IPS-20b (cell line): ENCODE data around the gene ZBED4.

ENCODE experiments used
- H3K27ac ChIP-seq: one replicate; pipeline ENCODE4 v1.5.1; 2013; ENCODE audit warnings: low read length
- H3K27me3 ChIP-seq: 2 replicates; pipeline ENCODE4 v1.6.1; 2013; ENCODE audit warnings: mild to moderate bottlenecking, low read length, inconsistent platforms; ENCODE audit not compliant: insufficient read depth
- H3K36me3 ChIP-seq: 2 replicates; pipeline ENCODE4 v1.6.1; 2013; ENCODE audit warnings: low read depth, mild to moderate bottlenecking, inconsistent platforms, low read length, moderate library complexity; ENCODE audit not compliant: insufficient read depth
- H3K4me1 ChIP-seq: 2 replicates; pipeline ENCODE4 v1.6.1; 2013; ENCODE audit warnings: mild to moderate bottlenecking, control low read depth, inconsistent platforms, low read length, moderate library complexity; ENCODE audit not compliant: insufficient read depth
- H3K4me3 ChIP-seq: 2 replicates; pipeline ENCODE4 v1.5.1; 2013; ENCODE audit warnings: mild to moderate bottlenecking, low read length, inconsistent platforms
- H3K9ac ChIP-seq: 2 replicates; pipeline ENCODE4 v1.6.1; 2013; ENCODE audit warnings: low read depth, mild to moderate bottlenecking, inconsistent platforms, low read length, moderate library complexity
- H3K9me3 ChIP-seq: 2 replicates; pipeline ENCODE4 v1.6.1; 2013; ENCODE audit warnings: mild to moderate bottlenecking, low read depth, low read length, inconsistent platforms; ENCODE audit not compliant: insufficient read depth

ZBED4 gene

GRCh38 chr22:49861642-49862495 lies 8.2 kb downstream of the ZBED4 start:
- H3K9ac ChIP-seq: no peak overlapping the region
- H3K4me3 ChIP-seq: no peak overlapping the region
- no peak overlapping the region for H3K27ac ChIP-seq
- peaks cover 6% of the 10 kb centered on the region; the same call in 1 of the 2 replicates for H3K4me1 ChIP-seq
- peaks cover 10% of the 10 kb centered on the region for H3K9me3 ChIP-seq
- no peaks in the 10 kb centered on the region for H3K36me3 ChIP-seq
- no peaks in the 10 kb centered on the region for H3K27me3 ChIP-seq

- Histone ChIP-seq H3K4me3 (no peak overlapping the region), H3K36me3 (no peaks in the 10 kb centered on the region), H3K4me1 (peaks cover 6% of the 10 kb centered on the region; the same call in 1 of the 2 replicates), H3K27me3 (no peaks in the 10 kb centered on the region), H3K9ac (no peak overlapping the region), H3K27ac (no peak overlapping the region), H3K9me3 (peaks cover 10% of the 10 kb centered on the region)
Observed at GRCh38 chr22:49862496-49862776, 8.8 kb downstream of the ZBED4 start.

DNA sequence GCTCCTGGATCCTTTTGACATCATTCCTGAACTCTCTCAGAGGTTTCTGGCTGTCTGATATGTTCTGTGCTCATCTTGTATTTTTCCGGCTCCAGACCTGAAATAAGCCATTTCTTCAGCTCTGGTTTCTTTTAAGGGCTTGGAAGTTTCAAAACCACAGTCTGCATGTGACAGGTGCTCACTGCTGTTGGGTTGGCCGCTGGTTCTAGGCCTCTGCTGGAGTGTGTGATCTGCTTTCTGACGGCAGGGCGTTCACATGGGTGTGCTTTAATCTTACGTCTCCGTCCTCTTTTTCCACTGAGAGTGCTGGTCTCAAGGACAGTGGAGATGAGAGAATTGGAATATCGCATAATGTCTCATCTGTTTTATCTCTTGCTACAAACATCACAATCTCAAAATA lies 10.3 kb downstream of the ZBED4 start:
- Histone ChIP-seq H3K4me1 (peaks cover 6% of the 10 kb centered on the region; the same call in 1 of the 2 replicates), H3K4me3 (no peak overlapping the region), H3K9me3 (peaks cover 10% of the 10 kb centered on the region), H3K9ac (no peak overlapping the region), H3K27ac (no peak overlapping the region), H3K36me3 (no peaks in the 10 kb centered on the region), H3K27me3 (no peaks in the 10 kb centered on the region)

- H3K27me3 ChIP-seq: no peaks in the 10 kb centered on the region
- H3K9ac ChIP-seq: no peak overlapping the region
- no peak overlapping the region for H3K27ac ChIP-seq
- no peaks in the 10 kb centered on the region for H3K36me3 ChIP-seq
- no peak overlapping the region for H3K4me3 ChIP-seq
- H3K9me3 ChIP-seq: peaks cover 15% of the 10 kb centered on the region
- H3K4me1 ChIP-seq: peaks cover 6% of the 10 kb centered on the region; the same call in 1 of the 2 replicates
Observed at GRCh38 chr22:49865156-49865555, 11.5 kb downstream of the ZBED4 start.

DNA sequence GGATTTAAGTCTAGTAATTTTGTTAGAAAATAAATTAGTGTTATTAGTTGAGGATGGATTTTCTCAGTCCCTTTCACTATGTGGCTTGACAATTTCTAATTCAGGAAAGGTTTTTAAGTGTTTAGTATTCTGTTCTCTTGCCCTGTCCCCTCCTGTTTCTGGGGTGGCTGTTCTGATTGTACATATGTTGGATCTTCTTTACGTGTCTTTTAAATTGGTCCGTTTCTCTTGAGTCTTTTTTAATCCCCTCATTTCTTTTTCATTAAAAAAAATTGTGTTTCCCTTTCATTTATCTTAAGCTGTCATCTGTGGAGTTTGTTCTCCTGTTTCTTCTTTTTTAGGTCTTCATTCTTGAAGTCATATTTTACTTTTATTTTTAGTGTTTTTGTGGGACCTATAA lies 12.5 kb downstream of the ZBED4 start:
- no peaks in the 10 kb centered on the region for H3K27me3 ChIP-seq
- H3K27ac ChIP-seq: no peak overlapping the region
- peaks cover 6% of the 10 kb centered on the region; the same call in 1 of the 2 replicates for H3K4me1 ChIP-seq
- H3K4me3 ChIP-seq: no peak overlapping the region
- no peaks in the 10 kb centered on the region for H3K36me3 ChIP-seq
- peaks cover 15% of the 10 kb centered on the region for H3K9me3 ChIP-seq
- H3K9ac ChIP-seq: no peak overlapping the region

DNA sequence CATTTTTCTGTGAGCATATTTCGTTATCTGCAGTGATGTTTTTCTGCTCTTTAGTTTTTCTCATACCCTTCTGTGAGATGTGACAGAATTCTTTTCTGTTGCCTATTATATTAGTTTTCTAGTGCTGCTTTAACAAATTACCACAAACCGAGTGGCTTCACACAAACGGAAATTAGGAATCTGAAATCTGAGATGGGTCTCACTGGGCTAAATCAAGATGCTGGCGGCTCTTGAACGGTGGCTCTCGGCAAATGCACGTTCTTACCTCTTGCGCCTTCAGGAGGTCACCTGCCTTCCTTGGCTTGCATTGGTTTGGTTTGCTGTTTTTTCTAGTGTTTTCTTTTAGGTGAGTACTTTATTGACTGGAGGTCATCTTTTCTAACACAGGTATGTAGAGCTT lies 13.0 kb downstream of the ZBED4 start:
- peaks cover 6% of the 10 kb centered on the region; the same call in 1 of the 2 replicates for H3K4me1 ChIP-seq
- no peaks in the 10 kb centered on the region for H3K36me3 ChIP-seq
- H3K27me3 ChIP-seq: no peaks in the 10 kb centered on the region
- peaks cover 15% of the 10 kb centered on the region for H3K9me3 ChIP-seq
- no peak overlapping the region for H3K9ac ChIP-seq
- no peak overlapping the region for H3K4me3 ChIP-seq
- no peak overlapping the region for H3K27ac ChIP-seq

DNA sequence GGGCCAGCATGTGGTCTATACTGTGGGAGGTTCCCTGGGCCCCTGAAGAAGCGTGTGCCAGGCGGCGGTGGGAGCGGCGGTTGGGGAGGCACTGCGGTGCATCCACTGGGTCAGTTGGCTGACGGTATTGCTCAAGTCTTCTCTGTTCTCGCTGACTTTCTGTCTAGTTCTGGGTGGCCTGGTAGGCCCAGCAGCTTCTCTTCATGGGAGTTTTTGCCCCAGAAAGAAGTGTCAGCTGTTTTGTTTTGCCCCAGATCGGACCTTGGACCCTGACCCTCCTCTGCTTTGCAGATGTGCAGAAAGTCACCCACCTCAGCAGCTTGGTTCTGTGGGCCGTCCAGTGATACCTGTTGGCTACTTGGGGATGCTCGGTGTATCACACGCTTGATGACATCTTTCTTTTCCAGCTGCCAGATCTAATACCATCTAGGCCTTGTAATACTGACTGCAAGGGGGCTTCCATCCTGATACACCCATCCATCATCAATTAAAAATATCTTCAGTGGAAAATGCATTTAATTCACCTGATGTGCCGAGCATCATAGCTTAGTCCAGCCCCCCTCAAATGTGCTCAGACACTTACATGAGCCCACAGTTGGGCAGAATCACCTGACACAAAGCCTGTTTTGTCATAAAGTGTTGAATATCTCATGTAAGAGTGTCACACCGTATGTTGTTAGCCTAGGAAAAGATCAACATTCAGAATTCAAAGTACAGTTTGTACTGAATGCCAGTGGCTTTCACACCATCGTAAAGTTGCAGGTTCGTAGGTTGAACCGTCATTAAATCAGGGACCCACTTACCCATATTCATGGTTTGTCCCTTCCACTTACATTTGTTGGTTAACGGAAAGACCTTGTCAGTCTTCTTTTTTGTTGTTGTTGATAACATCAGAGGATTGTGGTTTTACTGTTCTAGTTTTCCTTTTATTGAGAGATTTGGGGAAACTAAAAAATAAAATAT lies 13.9 kb downstream of the ZBED4 start:
- peaks cover 15% of the 10 kb centered on the region for H3K9me3 ChIP-seq
- no peaks in the 10 kb centered on the region for H3K36me3 ChIP-seq
- no peaks in the 10 kb centered on the region for H3K27me3 ChIP-seq
- no peak overlapping the region for H3K4me3 ChIP-seq
- H3K9ac ChIP-seq: no peak overlapping the region
- peaks cover 6% of the 10 kb centered on the region; the same call in 1 of the 2 replicates for H3K4me1 ChIP-seq
- H3K27ac ChIP-seq: no peak overlapping the region

DNA sequence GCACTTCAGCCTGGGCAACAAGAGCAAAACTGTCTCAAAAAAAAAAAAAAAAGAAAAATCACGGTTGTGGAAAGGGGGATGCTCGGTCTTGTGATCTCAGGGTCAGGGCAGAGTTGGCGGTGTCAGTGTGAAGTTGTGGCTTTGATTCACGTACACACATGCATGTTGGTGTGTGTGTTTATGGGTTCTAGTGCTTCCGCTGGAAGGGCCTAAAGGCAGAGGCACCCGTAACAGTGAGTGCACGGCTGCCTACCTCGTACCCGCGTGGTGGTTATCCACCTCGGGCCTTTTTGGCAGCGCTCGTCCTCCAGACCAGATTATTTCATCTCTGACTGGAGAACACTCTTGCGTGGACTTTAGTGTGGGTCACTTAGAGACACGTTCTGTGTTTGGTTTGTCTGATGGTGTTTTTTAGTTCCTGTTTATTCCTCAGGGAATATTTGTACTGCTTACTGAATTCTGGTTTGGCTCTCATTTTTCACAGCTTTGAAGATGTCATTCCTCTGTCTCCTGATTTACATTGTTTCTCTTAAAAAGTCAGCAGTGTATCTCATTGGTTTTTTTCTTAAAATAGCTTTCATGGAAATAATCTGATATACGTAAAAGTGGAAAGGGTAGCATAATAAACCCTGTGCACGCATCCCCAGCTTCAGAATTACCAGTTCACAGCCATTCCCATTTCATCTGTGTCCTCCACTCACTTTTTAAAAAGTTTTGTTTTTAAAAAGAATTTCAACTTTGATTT lies 15.6 kb downstream of the ZBED4 start:
- Histone ChIP-seq H3K9ac (no peak overlapping the region), H3K9me3 (peaks cover 15% of the 10 kb centered on the region), H3K4me1 (peaks cover 6% of the 10 kb centered on the region; the same call in 1 of the 2 replicates), H3K27ac (no peak overlapping the region), H3K36me3 (no peaks in the 10 kb centered on the region), H3K4me3 (no peak overlapping the region), H3K27me3 (no peaks in the 10 kb centered on the region)

- no peaks in the 10 kb centered on the region for H3K36me3 ChIP-seq
Observed at GRCh38 chr22:49869845-49870712, 16.4 kb downstream of the ZBED4 start.

GRCh38 chr22:49871482-49871881 lies 17.8 kb downstream of the ZBED4 start:
- H3K36me3 ChIP-seq: no peaks in the 10 kb centered on the region
- no peak overlapping the region for H3K4me3 ChIP-seq
- H3K9ac ChIP-seq: no peak overlapping the region
- H3K9me3 ChIP-seq: peaks cover 5% of the 10 kb centered on the region; the same call in 1 of the 2 replicates
- no peak overlapping the region for H3K27ac ChIP-seq
- no peaks in the 10 kb centered on the region for H3K27me3 ChIP-seq
- peaks cover 4% of the 10 kb centered on the region; the same call in 1 of the 2 replicates for H3K4me1 ChIP-seq

More at GRCh38 chr22:49869845-49870712, 16.4 kb downstream of the ZBED4 start:
- Histone ChIP-seq H3K9me3 (peaks cover 15% of the 10 kb centered on the region), H3K9ac (no peak overlapping the region), H3K27ac (no peak overlapping the region), H3K27me3 (no peaks in the 10 kb centered on the region), H3K4me3 (no peak overlapping the region), H3K4me1 (peaks cover 6% of the 10 kb centered on the region; the same call in 1 of the 2 replicates)
